Hematopoietic multipotent progenitor cell treated with erythropoietin and hydrocortisone succinate and interleukin-3 and kit ligand, for 17 days (in vitro differentiated cells): Measurements from ENCODE around the gene SKIDA1.
"Not testable (repeated sequence)": the region's sequence is repeated elsewhere in the genome, so short reads cannot be mapped to it uniquely, and the experiment has no call there.

Experiments used
- DNase-seq: peaks from one replicate; pipeline ENCODE4 v3.0.0-alpha.2; 2015; ENCODE audit warnings: low spot score

SKIDA1 gene

DNA sequence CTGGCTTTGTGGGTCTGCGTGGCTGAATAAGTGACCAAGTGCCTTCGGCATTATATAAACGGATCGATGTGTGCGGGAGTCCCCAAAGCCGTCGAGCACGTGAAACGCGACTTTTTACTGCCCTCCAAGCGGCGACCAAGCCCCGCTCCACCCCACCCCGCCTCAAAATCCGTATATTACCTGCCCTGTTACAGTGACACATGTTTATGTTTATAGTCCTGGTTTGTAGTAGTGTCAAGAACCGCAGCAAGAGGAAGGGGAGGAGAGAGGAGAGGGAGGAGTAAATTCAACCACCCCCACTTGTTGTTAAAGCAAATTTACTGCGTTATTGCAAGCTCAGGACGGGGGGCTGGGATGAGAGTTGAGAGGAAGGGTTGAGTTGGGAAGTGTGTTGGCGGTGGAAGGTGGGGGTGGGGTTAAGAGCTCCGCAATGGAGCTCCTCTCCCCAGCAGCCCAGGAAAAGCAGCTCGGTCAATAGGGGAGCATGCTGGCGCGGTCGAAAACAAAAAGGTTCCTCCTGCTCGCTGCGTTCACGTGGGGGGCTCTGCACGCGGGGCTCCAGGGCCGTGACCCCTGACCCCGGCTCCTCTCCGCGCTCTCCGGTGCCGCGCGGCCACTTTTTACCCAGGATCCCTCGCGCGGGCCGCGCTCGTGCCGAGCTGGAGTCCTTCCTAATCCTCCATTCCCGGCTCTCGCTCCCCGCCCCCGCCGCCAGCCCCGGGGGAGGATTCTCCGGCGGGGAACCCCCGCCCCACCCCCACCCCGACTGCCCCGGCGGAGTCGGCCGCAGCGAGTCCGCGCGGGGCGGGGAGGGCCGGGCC, at the start of gene SKIDA1:
TSS of gene SKIDA1 (minus strand) at position 316 of the 821 bp plus-strand sequence. CDS start 7,860 bp downstream, outside the sequence.
- DNase-seq = peak; percentile 72

DNA sequence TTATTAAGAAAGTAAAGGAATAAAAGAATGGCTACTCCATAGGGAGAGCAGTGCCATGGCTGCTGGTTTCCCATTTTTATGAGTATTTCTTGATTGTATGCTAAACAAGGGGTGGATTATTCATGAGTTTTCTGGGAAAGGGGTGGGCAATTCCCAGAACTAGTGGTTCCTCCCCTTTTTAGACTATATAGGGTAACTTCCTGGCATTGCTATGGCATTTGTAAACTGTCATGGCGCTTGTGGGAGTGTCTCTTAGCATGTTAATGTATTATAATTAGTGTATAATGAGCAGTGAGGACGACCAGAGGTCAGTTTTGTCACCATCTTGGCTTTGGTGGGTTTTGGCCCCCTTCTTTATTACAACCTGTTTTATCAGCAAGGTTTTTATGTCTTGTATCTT, 49.0 kb upstream of the SKIDA1 start:
- not testable (repeated sequence) for DNase-seq

DNA sequence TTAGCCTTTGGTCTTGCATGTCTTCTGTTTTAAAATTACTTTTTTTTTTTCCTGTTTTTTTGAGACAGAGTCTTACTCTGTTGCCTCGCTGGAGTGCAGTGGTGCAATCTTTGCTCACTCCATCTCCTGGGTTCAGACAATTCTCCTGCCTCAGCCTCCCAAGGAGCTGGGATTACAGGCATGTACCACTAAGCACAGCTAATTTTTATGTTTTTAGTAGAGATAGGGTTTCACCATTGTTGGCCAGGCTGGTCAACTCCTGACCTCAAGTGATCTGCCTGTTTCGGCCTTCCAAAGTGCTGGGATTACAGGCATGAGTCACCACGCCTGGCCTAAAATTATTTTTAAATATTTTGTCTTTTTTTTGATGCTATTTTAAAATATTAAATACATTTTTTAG, 47.1 kb upstream of the SKIDA1 start:
- DNase-seq = no peak

DNA sequence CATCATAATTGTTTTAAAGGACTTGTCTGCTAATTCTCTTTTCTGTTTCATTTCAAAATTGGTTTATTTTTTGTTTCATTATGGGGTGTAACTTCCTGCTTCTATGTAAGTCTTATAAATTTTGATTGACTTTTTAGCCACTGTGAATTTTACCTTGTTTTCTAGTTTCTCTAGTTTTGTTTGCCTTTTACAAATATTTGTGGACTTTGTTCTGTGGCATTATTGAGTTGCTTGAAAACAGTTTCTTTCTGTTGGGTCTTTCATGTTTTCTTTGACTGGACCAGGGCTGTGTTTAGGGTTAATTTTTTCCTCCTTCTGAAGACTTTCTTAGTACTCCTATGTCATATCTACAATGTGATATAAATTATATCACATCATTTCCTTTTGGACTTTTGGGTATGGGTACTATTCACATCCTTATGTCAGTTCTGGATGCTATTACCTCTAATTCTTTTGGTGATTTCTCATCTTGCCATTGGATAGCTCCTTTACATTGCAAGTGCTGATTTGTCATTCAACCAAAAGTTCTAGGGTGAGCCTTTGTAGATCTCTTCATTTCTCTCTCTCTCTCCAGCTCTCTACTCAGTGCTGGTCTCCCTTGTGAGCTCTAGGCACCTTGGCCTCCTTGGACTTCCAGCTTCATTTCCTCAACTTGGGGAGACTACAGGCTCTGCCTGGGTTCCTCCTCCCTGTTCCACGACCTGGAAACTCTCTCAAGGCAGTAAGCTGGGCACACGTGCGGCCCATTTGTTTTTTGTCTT, 45.5 kb upstream of the SKIDA1 start:
- no peak for DNase-seq

DNA sequence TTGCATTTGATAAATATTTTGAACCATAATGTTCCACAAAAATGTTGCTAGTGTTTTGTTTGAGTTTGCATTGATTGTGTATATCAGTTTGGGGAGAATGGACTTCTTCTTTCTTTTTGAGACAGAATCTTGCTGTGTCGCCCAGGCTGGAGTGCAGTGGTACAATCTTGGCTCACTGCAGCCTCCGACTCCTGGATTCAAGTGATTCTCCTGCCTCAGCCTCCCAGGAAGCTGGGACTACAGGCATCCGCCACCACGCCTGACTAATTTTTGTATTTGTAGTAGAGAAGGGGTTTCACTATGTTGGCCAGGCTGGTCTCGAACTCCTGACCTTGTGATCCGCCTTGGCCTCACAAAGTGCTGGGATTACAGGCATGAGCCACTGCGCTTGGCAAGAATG, 33.5 kb upstream of the SKIDA1 start:
- not testable (repeated sequence) for DNase-seq

DNA sequence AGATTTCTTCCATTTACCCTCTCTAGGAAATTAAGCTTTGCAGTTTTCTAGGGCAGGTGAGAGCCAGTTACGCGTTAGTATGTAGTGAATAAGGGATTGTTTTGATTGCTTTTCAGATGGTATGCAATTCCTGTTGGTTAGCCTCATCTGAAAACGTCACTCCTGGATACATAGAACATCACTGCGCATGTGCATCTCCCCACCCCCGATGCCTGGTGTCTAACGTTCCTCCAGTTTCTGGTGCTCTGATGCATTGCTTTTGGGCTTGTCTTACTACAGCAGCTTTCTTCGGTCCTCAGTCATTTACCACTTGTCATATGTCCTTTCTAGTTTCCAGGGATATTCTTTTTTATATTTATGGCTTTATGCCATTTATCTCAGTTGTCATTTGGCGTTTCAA, 31.0 kb upstream of the SKIDA1 start:
- no peak for DNase-seq

DNA sequence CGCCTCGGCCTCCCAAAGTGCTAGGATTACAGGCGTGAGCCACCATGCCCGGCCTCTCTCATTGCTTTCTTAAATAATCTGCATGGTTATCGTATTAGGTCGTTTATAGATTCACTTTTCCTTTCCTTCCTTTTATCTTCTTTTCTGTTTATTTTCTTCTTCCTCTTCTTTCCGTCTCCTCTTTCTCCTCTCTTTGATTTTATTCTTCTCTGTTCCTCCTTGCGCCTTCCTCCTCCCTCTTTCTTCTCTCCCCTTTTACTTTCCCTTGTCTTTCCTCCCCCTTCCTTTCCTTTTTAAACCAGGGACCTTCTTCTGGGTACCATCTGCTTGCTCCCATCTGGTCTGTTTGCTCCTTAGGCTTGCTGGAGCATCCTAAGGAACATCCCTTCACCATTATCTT, 27.2 kb upstream of the SKIDA1 start:
- no peak for DNase-seq

DNA sequence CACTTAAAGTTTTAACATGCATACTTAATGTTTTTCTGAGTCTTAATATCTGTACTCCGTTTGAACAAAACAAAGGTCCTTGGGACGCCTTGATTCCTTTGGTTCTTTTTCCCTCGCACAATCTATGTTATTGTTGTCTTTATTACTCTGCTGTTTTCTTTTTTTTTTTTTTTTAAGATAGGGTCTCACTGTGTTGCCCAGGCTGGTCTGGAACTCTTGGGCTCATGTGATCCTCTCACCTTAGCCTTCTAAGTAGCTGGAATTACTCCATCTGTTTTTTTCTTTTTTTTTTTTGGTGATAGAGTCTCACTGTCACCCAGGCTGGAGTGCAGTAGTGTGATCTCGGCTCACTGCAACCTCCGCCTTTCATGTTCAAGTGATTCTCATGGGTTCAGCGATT, 21.8 kb upstream of the SKIDA1 start:
- no peak for DNase-seq

DNA sequence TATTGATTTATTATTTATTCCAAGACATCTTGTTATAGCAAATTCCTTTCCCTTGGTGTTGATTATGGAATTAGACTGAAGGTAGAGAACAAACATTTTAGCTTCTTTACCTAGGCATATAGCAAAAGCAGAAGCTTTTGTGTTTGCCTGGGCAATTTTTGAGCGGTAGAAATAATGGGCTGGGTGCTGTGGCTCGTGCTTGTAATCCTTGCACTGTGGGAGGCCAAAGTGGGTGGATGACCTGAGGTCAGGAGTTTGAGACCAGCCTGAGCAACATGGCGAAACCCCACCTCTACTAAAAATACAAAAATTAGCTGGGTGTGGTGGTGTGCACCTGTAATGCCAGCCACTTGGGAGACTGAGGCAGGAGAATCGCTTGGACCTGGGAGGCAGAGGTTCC, 15.2 kb upstream of the SKIDA1 start:
- DNase-seq = not testable (repeated sequence)

DNA sequence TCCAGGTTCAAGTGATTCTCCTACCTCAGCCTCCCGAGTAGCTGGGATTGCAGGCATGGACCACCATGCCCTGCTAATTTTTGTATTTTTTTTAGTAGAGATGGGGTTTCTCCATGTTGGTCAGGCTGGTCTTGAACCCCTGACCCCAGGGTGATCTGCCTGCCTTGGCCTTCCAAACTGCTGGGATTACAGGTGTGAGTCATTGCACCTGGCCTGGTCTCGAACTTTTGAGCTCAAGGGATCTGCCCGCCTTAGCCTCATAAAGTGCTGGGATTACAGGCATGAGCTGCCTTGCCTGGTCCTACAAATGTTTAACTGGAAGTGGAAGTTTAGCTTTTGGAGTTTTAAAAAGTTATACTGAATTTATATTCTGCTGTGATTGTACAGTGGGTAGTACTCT, 11.4 kb upstream of the SKIDA1 start:
- no peak for DNase-seq

DNA sequence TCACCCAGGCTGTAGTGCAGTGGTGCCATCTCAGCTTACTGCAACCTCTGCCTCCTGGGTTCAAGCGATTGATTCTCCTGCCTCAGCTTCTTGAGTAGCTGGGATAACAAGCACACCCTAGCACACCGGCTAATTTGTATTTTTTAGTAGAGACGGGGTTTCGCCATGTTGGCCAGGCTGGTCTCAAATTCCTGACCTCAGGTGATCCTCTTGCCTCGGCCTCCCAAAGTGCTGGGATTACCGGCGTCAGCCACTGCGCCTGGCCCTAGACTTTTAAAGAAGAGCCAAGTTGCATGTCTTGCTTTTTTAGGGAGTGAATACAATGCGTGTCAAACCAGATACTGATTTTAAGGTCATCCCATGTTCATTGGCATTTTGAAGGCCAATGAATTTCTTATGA, 10.5 kb upstream of the SKIDA1 start:
- not testable (repeated sequence) for DNase-seq

DNA sequence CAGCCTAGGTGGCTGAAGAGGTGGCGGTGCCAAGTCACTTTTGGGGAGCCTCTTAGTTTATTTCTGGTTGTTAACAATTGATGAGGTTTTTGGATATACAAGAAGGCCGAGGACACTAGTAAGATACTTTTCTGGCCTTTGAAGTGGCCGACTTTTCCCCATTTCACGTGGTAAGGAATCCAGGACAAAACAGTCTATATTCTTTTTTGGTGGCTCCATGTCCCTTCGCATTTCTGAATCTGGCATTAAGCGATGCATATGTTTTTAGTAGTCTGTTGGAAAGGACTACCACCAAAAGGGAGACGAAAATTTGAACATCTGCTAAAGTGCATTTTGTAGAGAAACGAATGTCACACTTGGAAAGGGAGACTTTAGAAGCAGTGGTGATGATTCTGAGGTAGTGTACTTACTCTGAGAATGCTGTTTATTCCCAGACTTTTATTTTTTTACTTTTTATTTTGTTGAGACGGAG, 10.0 kb upstream of the SKIDA1 start:
- no peak for DNase-seq

DNA sequence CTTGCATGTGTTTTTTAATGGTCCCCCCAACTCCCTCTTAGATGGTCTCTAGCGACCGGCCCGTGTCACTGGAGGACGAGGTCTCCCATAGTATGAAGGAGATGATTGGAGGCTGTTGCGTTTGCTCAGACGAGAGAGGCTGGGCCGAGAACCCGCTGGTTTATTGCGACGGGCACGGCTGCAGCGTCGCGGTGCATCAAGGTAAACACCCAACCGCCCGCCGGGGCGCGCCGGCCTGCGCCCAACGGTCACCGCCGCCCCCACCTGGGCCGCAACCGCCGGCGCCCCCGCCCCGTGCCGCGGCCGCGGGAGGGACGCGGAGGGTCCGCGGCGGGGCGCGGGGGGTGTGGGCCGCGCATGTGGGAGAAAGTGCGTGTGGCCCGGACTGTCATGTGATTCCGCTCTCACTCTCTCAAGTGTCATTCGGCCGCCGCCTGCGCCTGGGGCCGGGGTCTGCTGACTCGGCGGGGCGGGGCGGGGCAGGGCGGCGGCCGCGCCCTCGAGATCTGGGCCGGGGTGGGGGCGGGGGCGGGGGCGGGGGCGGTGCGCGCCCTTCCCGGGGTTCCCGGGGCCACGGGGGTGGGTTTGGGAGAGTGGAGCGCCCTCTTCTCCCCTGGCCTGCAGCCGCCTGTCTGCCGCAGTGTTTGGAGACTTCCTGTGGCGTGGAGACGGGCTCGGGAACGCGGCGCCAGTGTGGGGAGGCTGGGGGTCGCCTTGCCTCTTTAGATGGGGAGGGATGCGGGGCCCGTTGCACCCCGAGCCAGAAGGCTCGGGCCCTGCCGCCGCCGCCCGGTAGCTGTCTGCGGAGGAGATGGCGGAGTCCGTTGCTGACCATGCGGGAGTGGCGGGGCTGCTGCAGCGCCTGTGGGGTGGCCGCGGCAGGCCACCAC, 9.4 kb upstream of the SKIDA1 start:
- DNase-seq = peak; percentile 66

DNA sequence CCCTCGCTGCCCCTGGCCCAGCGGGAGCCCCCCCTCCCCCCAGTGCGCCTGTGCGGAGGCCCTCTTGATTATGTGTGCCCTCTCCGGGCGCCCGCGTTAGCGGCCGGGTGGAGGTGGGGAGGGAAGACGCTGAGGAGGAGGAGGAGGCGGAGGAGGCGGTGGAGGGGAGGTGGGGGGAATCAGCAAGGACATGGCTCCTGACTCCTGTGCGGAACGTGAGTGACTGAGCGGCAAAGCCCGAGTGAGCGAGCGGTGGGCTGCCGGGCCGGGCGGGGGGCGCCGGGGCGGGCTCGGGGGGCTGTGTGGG, 8.8 kb upstream of the SKIDA1 start:
- DNase-seq = no peak

DNA sequence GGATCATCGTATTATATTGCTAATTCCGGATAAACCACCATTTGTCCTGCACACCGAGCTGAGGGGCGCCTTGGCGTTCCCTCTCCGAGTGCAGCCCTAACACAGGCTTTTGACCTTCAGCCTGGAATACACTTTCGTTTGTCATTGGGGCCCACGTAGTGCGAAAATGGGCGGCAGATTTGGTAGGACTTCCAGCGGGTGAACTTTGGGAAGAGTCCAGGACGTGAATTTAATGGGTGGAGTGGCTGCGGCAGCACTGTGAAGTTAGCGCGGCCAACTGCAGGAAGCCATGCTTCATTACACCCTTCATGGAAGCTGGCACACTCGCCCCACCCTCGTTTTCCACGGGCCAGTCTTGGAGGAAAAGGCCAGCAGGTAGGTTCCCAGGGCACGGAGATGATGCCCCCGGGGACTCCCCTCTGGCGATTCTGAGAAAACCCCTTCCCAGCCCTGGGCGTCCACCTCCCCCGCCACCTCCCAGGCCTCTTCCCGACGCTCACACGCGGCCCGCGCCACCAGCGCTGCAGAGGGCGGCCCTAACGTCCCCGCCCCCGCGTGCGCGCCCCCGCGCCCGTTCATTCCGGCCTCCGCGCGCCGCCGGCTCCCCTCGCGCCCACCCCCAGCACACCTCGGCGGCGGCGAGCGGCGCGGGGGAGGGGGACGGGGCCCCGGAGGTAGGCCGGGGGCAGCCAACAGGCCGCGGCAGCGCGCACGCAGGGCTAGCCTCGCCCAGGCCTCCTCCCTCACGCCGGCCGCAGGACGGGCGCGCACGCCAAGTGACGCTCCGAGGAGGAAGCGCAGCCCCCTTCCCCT, 8.2 kb upstream of the SKIDA1 start, which contains the start of gene MLLT10:
TSS of gene MLLT10 (plus strand) at position 766 of the 813 bp plus-strand sequence. CDS start 413 bp downstream, outside the sequence.
- peak; percentile 71 for DNase-seq

DNA sequence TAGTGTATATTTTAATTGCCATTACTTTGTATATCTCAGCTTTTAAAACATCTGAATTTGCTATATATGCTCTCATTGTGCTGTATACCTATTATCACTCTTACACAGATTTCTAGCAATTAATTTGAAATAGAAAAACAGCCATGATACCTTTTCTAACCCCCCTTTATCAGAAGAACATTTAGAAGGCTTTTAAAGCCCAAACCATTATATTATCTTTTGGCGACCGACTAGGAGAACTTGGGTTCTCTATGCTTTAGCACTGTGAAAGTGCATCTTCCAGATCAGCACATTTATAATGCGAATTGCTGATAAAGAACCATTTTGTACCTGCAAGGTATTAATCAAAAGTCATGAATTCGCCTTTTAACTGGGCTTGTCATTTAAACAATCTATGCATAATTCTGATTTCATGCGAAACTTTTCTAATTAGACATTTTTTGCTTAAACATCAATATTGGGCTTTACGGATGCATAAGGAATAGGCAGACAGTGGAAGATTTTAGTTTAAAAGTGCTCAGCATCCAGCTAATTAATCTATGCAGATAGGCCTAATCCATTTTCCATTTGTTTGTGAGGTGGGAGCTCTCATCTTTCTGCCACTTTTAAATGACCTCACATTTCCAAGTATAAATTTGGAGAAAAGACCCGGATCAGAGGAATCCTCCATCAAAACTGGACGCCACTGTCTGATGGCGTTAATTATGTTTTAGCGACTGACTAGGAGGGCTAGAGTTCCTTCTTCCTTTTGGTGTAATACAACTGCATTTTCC, 7.4 kb upstream of the SKIDA1 start:
- no peak for DNase-seq

DNA sequence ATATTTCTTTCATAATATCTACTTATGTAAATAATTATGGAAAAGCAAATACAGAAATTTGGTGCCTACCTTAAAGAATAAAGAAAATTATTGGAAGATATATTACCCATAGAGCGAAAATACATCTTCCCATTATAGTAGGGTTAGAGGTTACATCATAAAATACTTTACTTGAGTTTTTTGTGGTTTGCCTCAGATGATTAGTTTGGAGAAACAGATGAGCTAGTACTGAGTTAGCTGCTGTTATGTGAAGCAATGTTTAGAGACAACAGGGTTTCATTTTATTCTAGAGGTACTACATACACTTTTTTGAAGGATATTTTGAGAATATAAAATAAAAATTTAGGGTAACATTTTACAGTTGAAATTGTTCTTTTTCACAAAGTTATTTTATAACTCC, 5.7 kb upstream of the SKIDA1 start:
- no peak for DNase-seq

DNA sequence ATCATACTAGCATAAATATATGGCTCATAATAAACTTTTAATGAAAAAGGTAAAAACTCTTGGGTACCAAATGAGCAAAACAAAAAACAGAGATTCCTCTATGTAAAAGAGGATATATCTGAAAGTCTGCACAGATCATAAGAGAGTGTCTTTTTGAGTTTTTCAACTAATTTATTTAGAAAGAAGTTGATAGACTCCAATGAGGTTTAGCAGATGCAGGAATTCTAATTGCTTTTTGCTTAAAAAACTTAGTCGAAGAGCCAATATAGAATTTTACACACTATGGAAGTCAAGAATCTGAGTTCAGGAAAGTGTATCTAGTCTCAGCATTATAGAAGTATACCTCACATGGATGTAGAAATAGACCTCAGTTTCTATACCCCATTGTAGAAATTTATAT, 5.2 kb upstream of the SKIDA1 start:
- DNase-seq = no peak

DNA sequence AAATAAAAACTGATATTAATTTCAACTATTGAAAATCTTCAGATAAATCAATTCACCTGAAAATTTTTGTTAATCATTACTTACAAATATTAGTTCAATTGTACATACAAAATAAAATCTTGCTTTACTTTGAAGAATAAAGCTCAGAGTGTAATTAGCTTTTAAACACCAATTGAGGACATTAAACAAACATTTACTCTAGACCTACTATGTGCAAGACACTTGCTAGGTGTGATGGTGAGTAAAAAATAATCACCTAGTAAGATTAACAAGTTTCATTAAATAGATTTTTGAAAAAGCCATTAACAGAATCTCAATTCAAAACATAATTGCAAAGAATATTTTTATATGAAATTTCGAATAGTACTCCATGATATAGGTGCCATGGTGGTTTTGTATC, 4.7 kb upstream of the SKIDA1 start:
- no peak for DNase-seq

DNA sequence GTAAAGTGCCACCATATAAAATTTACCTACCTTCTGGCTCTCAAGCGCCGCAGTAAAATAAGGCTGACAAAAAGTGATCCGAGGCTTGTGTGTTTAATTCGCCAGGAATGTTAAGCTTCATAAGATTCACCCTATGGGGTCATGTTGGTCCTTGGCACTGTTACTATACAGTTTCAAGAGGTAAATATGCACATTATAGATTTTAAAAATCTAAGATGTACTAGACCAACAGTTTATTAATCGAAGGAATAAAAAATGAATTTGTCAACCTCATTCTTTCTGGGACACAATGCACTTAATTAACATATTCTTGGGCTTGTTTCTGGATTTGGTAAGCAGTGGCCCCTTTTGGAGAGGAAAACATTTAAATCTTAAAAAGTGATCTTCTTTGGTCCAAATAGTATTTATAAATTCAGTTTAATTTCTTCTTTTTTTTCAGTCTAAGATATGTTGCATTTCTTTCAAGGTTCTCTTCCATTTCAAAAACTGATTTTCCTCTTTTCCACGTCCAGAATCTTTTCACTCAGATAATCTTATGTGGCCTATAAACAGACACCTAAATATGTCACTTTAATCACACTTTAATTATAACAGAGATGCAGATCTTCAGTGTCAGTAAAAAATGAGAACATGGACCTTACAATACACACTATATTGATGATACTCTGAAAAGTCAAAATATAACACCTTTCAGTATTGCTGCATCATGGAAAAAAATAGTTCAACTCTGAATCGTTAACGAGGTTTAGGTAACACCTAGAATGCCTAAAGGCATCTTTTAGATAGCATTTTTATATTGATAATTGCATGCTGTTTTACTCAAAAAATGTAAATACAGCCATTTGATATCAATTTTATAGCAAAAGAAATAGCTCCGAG, 3.8 kb upstream of the SKIDA1 start:
- DNase-seq = no peak
